ENCODE results near the gene PRM1.

The PRM1 gene

GRCh38 chr16:11256661-11257130, 24.4 kb downstream of the PRM1 start:
- DNase-seq, result peak in 4 of 10 donors; percentile 22 to 87 (median 62)
- intact Hi-C loops (cut with DNase I), result loop anchor here (2.0 kb wide), 1 partner anchor 286 kb away; no protein-coding TSS in a partner anchor

- intact Hi-C loops (cut with DNase I), result loop anchor here (2.0 kb wide), 2 partner anchors 285 to 291 kb away; no protein-coding TSS in a partner anchor
- DNase-seq, result peak; percentile 63 to 97 (median 72)
Observed at GRCh38 chr16:11255737-11256660, 25.1 kb downstream of the PRM1 start, which contains the start of gene SOCS1. TSS of gene SOCS1 (minus strand) at chr16:11256204. CDS start at chr16:11255478, 726 bp downstream.

GRCh38 chr16:11254913-11255736, 26.0 kb downstream of the PRM1 start:
- peak in 2 of 10 donors; percentile 25 to 89 for DNase-seq
- intact Hi-C loops (cut with DNase I), result loop anchor here (2.0 kb wide), 1 partner anchor 290 kb away; no protein-coding TSS in a partner anchor

- DNase-seq, result peak in 1 of 10 donors; percentile 67
- intact Hi-C loops (cut with DNase I), result loop anchor here (2.0 kb wide), 1 partner anchor 289 kb away; no protein-coding TSS in a partner anchor
Observed at GRCh38 chr16:11253995-11254912, 26.9 kb downstream of the PRM1 start.

GRCh38 chr16:11253009-11253994, 27.8 kb downstream of the PRM1 start:
- peak in 2 of 10 donors; percentile 6 to 50 for DNase-seq
- intact Hi-C loops (cut with DNase I), result no loop called here

DNA sequence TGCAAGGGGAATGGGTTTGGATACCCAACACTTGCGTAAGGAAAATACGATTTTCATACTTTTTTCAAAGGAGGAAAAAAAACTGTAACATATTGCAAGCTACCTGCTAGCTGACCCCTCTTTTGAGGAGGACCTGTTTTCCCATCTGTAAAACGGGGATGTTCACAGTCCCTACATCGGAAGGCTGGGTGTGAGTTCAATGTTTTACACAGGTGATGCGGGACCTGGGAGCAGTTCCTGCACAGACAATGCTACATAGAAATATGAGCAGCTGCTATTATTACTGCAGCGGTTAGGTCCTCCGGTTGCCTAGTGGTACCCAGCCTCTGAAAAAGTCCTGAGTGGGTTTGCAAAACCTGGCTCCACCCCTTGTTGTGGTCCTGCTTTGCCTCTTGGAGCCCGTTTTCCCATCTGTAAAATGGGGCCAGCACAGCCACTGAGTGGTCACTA, 28.6 kb downstream of the PRM1 start:
- intact Hi-C loops (cut with DNase I), result no loop called here
- peak in 1 of 10 donors; percentile 5 for DNase-seq

DNA sequence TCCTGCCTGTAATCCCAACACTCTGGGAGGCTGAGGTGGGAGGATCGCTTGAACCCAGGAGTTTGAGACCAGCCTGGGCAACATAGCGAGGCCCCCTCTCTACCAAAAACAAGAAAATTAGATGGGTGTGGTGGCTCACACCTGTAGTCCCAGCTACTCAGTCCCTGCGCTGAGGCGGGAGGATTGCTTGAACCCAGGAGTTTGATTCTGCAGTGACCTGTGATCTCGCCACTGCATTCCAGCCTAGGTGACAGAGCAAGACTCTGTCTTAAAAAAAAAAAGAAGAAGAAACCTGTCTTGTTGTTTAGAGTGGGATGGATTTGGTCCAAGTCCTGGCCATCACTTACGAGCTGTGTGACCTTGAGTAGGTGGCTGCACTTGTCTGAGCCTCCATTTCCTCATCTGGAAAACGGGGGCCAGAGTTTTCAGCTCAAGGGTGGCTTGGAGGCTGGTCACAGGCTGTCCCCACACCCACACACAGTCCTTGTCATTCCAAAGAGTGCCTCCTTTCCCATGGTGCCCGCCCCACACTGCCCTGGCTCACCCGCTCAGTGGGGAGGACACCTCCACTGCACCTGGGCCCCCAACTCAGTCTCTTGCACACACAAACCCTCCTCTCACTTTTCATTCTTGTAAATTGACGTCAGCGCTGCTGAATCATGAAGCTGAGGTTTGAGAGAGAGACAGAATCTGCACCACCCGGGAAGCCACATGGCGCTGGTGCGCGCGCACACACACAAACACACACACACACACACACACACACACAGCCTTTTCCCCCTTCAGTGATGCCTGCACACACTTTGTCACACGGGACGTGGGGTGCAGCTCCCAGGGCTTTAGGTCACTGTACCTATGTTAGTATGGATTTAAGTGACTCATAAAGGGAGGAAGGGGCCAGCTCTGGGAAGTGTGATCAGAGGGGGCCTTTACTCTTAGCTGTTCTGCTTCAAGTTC, 29.3 kb downstream of the PRM1 start:
- peak in 1 of 10 donors; percentile 60 for DNase-seq
- intact Hi-C loops (cut with DNase I), result no loop called here

DNA sequence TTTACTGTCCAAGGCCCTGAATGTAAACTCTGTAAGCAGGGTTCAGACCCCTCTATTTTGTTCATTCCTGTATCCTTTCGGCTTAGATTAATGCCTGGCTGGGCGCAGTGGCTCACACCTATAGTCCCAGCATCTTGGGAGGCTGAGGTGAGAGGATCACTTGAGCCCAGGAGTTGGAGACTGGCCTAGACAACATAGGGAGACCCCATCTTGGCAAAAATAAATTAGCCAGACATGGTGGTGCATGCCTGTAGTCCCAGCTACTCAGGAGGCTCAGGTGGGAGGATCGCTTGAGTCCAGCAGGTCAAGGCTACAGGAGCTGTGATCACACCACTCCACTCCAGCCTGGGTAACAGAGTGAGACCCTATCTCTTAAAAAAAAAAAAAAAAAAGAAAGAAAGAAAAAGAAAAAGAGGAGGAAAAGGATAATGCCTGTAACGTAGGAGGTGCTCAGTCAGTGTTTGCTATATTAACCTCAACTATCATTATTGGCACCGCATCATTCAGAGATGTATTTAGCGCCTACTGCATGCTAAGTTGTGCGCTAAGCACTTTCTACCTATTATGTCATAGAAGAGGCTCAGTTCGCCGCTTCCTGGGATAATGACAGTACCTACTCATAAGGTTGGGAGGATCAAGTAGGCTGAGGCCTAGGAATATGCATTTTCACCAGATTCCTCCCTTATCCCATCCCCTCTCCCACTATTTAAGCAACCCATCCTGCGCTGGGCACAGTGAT, 30.2 kb downstream of the PRM1 start:
- intact Hi-C loops (cut with DNase I), result no loop called here
- DNase-seq, result peak in 1 of 10 donors; percentile 2

DNA sequence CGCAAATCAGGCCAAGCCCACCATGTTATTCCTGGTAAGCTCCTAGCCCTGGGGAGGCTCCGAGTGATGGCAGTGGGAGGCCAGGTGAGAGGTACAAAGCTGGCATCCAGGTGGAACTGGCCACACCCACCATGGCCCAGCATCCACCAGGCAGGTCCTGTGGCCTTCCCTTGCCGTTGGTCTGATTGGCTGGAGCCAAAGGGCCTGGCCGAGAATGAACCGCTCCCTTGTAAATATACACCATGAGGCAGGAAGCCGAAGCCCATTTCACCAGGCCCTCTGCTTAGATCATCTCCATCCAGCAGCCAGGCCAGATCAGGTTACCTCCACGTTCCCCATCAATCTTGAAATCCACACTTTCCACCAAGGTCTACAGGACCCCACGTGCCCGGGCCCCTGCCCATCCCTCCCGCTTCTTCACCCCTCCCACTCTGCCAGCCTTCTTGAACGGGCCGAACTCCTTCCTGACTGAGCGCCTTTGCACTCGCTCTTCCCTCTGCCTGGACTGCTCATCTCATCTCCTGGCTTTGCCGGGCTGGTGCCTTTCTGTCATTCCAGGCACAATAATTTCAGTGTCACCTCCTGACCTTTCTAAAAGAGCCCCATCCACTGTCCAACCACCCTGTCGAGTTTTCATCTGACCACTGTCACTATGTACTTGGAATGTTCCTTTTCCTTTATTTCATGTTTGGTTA, 30.9 kb downstream of the PRM1 start:
- DNase-seq, result peak in 1 of 10 donors; percentile 68
- intact Hi-C loops (cut with DNase I), result no loop called here

DNA sequence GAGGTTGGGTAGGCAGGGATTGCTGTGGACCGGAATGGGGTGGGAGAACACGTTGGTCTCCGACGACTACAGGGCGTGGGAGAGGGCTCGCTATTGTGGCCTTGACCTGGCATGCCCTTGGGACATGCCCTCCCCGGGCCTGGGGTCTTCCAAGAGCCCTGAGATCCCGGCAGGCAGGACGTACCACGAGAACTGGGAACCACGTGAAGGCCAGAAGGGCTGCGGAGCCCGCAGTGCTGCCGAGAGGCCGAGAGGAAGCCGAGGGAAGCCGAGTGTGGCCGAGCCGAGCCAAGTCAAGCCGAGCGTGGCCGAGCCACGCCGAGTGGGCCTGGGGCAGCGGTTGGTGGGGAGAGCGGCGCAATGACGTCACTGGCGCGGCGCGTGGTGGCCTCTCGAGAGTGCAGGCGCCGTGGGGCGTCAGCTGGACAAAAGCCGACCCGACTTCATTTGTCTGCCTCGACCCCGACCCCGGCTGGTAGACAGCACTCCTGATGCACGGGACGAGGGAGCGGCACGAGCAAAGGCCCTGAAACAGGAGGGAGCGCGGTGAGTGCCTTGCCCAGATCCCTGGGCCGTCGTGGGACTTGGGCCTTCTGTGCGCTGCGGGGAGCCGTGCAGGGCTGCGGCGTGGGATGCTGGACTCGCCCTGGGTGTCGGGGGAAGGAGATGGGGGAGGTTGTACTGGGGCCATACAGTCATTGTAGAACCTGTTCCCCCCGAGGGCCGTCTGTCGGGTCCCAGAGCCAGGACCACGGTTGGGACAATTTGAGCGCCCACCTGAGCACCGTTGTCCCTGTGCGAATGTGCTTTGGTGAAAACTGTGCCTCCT, 31.7 kb downstream of the PRM1 start:
- intact Hi-C loops (cut with DNase I), result no loop called here
- peak in 1 of 10 donors; percentile 75 for DNase-seq

DNA sequence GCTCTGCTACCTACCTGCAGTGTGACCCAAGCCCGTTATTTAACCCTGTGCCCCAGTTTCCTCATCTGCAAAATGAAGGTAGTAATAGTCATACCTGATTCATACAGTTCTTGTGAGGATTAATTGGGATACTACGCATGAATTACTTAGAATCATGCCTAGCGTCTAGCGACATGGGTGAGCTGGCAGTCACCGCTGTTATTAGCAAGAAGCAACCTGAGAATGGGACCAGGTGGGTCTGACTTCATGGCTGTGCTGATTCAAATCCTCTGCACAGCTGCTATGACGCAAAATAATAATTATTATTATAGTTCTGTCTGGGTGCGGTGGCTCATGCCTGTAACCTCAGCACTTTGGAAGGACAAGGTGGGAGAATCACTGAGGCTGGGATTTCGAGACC, 33.0 kb downstream of the PRM1 start:
- DNase-seq, result peak in 1 of 10 donors; percentile 16

GRCh38 chr16:11245988-11246387, 35.1 kb downstream of the PRM1 start:
- peak in 1 of 10 donors; percentile 0 for DNase-seq
- intact Hi-C loops (cut with DNase I), result no loop called here

More for the DNA sequence above, 33.0 kb downstream of the PRM1 start:
- intact Hi-C loops (cut with DNase I), result no loop called here

DNA sequence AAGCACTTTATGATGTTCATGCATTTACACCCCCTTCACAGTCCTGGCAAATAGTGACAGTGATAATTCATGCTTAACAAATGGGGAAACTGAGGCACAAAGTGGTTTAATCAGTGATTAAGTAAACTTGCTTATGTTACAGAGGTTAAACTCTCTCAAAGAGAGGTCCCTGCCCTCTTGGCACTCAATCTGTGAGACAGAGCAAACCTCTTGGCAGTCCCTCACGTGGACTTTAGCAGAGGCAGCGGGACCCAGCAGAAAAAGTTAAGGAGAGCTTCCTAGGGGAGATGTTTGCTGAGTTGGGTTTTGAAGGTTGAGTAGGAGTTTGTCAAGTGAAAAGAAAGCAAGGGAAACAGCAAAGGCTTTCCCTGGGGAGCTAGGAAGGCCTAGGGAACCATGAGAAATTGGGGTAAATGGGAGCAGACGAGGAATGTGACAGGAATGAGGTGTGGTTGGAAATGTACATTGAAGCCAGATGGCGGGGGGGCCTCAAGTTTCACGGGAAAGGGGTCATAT, 35.9 kb downstream of the PRM1 start:
- intact Hi-C loops (cut with DNase I), result no loop called here
- DNase-seq, result no peak

DNA sequence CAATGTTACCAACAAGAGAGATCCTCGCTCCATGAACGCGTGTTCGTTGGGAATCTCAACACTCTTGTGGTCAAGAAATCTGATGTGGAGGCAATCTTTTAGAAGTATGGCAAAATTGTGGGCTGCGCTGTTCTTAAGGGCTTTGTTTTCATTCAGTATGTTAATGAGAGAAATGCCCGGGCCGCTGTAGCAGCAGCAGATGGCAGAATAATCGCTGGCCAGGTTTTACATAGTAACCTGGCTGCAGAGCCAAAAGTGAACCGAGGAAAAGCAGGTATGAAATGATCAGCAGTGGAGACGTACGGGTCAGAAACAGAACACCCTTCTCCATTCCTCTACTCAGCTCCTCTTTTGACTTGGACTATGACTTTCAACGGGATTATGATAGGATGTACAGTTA, 38.5 kb downstream of the PRM1 start:
- intact Hi-C loops (cut with DNase I), result no loop called here
- peak in 1 of 10 donors; percentile 58 for DNase-seq

All from posterior cingulate gyrus (tissue), 11 donors.